H1 (cell line): ENCODE measurements around the gene STAC2. TPM values are rescaled to one million over a fixed set of nuclear protein-coding genes. Genes with fewer than 3 reads are reported as not detected.

Experiments used
- CTCF ChIA-PET: fragments of 300-600 bp; sonication (Branson Sonifier 250); formaldehyde crosslinking; loops from one replicate; lab custom pipeline; 2021; ENCODE audit not compliant: partially characterized antibody; lab: Charles Lee
- POLR2A ChIA-PET: fragments of 300-600 bp; sonication (Branson Sonifier 250); formaldehyde crosslinking; loops from one replicate; lab custom pipeline; 2021; ENCODE audit warnings: inconsistent platforms; ENCODE audit not compliant: partially characterized antibody; lab: Charles Lee
- DNase-seq, 2 experiments: peaks; one replicate each; pipeline versions ENCODE4 v3.0.0 to v3.0.0-alpha.2; 2010 to 2022; ENCODE audit warnings: low spot score in 2 of 2, low read depth in 1 of 2, mixed read lengths in 1 of 2
- FAIRE-seq: peaks from 2 replicates; lab custom pipeline; 2011; peaks lifted over from hg19 to GRCh38; lab: Jason Lieb, UNC
- H2AFZ ChIP-seq: 2 replicates; pipeline ENCODE4 v1.8.1; 2012; ENCODE audit warnings: low read length, inconsistent platforms
- H2AK5ac ChIP-seq: 2 replicates; pipeline ENCODE4 v1.6.1; 2013; ENCODE audit warnings: low read depth, low read length
- H2BK120ac ChIP-seq: replicated peaks from 2 replicates; pipeline ENCODE3; 2013; ENCODE audit warnings: low read depth, low read length, inconsistent platforms
- H2BK12ac ChIP-seq: 2 replicates; pipeline ENCODE4 v1.6.1; 2013; ENCODE audit warnings: low read depth, low read length
- H2BK15ac ChIP-seq: 2 replicates; pipeline ENCODE4 v1.6.1; 2013; ENCODE audit warnings: low read length
- H2BK20ac ChIP-seq: 2 replicates; pipeline ENCODE4 v1.6.1; 2013; ENCODE audit warnings: low read length
- H2BK5ac ChIP-seq: 2 replicates; pipeline ENCODE4 v1.6.1; 2013; ENCODE audit warnings: low read depth, low read length
- H3K14ac ChIP-seq: 2 replicates; pipeline ENCODE4 v1.6.1; 2013; ENCODE audit warnings: inconsistent platforms; ENCODE audit not compliant: insufficient read length
- H3K18ac ChIP-seq: 2 replicates; pipeline ENCODE4 v1.6.1; 2013; ENCODE audit warnings: low read length; ENCODE audit errors: extremely low read depth
- H3K23ac ChIP-seq: 2 replicates; pipeline ENCODE4 v1.6.1; 2013; ENCODE audit warnings: inconsistent platforms; ENCODE audit not compliant: insufficient read length
- H3K23me2 ChIP-seq: 2 replicates; pipeline ENCODE4 v1.6.1; 2013; ENCODE audit warnings: low read depth, low read length
- H3K27ac ChIP-seq: 2 replicates; pipeline ENCODE4 v1.6.1; 2011; ENCODE audit warnings: low read depth, low read length, inconsistent platforms
- H3K27me3 ChIP-seq, 4 experiments: replicated peaks in 1 of 4; 1 replicate in 1 of 4; 2 replicates in 3 of 4; pipeline versions ENCODE4 v1.6.1 to v1.8.1; 2011 to 2013; ENCODE audit warnings: low read length in 3 of 4, mild to moderate bottlenecking in 3 of 4, inconsistent platforms in 2 of 4, mixed read lengths in 2 of 4, moderate library complexity in 1 of 4; ENCODE audit not compliant: control insufficient read depth in 3 of 4, insufficient read depth in 3 of 4; ENCODE audit errors: extremely low read depth in 1 of 4
- H3K36me3 ChIP-seq, 4 experiments: 2 replicates each; pipeline versions ENCODE4 v1.6.1 to v1.8.1; 2011 to 2013; ENCODE audit warnings: mild to moderate bottlenecking in 4 of 4, low read length in 3 of 4, moderate library complexity in 2 of 4, control low read depth in 1 of 4, inconsistent platforms in 1 of 4; ENCODE audit not compliant: insufficient read depth in 4 of 4, control insufficient read depth in 2 of 4
- H3K4ac ChIP-seq: replicated peaks from 2 replicates; pipeline ENCODE3; 2013; ENCODE audit warnings: low read length, low read depth, mixed read lengths, inconsistent platforms; ENCODE audit not compliant: insufficient read length
- H3K4me1 ChIP-seq, 4 experiments: replicated peaks in 1 of 4; 1 replicate in 1 of 4; 2 replicates in 3 of 4; pipeline versions ENCODE4 v1.6.1 to v1.8.1; 2011 to 2013; ENCODE audit warnings: low read length in 3 of 4, inconsistent platforms in 2 of 4, mixed read lengths in 1 of 4; ENCODE audit not compliant: insufficient read depth in 4 of 4, control insufficient read depth in 3 of 4
- H3K4me2 ChIP-seq, 2 experiments: 2 replicates each; pipeline versions ENCODE4 v1.6.1 to v1.8.1; 2011 to 2013; ENCODE audit warnings: low read depth in 2 of 2, low read length in 2 of 2, control low read depth in 1 of 2, inconsistent platforms in 1 of 2, mild to moderate bottlenecking in 1 of 2; ENCODE audit not compliant: insufficient read depth in 1 of 2
- H3K4me3 ChIP-seq, 4 experiments: fragments of 200-600, 300-600 bp in 1 of 4; sonication (generic), shearing (Covaris generic), sonication (Bioruptor Twin) in 1 of 4; 2 replicates each; pipeline versions ENCODE4 v1.5.1 to v1.8.1; 2011 to 2016; ENCODE audit warnings: low read length in 4 of 4, low read depth in 3 of 4, control low read depth in 2 of 4, inconsistent platforms in 2 of 4, mild to moderate bottlenecking in 2 of 4, mixed read lengths in 1 of 4, moderate library complexity in 1 of 4; ENCODE audit not compliant: insufficient read depth in 2 of 4; ENCODE audit errors: extremely low read depth in 1 of 4
- H3K56ac ChIP-seq: replicated peaks from 2 replicates; pipeline ENCODE3; 2013; ENCODE audit warnings: low read depth, mild to moderate bottlenecking, mixed read lengths, low read length, inconsistent platforms; ENCODE audit not compliant: insufficient read length
- H3K79me1 ChIP-seq: 2 replicates; pipeline ENCODE4 v1.6.1; 2013; ENCODE audit warnings: low read depth, low read length, control low read depth
- H3K79me2 ChIP-seq, 2 experiments: 2 replicates each; pipeline versions ENCODE4 v1.6.1 to v1.8.1; 2012 to 2013; ENCODE audit warnings: low read length in 2 of 2, mild to moderate bottlenecking in 2 of 2, inconsistent platforms in 1 of 2; ENCODE audit not compliant: insufficient read depth in 2 of 2, control insufficient read depth in 1 of 2
- H3K9ac ChIP-seq, 4 experiments: replicated peaks in 1 of 4; 1 replicate in 1 of 4; 2 replicates in 3 of 4; pipeline versions ENCODE4 v1.6.1 to v1.8.1; 2011 to 2013; ENCODE audit warnings: low read depth in 3 of 4, low read length in 3 of 4, control low read depth in 2 of 4, mild to moderate bottlenecking in 2 of 4, moderate library complexity in 2 of 4, inconsistent platforms in 1 of 4; ENCODE audit errors: extremely low read depth in 1 of 4
- H3K9me3 ChIP-seq, 2 experiments: 2 replicates each; pipeline versions ENCODE4 v1.6.1 to v1.8.1; 2012 to 2013; ENCODE audit warnings: mild to moderate bottlenecking in 2 of 2, moderate library complexity in 2 of 2, control low read depth in 1 of 2, inconsistent platforms in 1 of 2, low read depth in 1 of 2, low read length in 1 of 2, mixed read lengths in 1 of 2; ENCODE audit not compliant: insufficient read depth in 2 of 2
- H4K20me1 ChIP-seq, 2 experiments: replicated peaks in 1 of 2; 2 replicates each; pipeline versions ENCODE3 to v1.8.1; 2011 to 2013; ENCODE audit warnings: inconsistent platforms in 2 of 2, low read length in 2 of 2, mild to moderate bottlenecking in 1 of 2; ENCODE audit not compliant: insufficient read depth in 2 of 2, control insufficient read depth in 1 of 2
- H4K5ac ChIP-seq: 2 replicates; pipeline ENCODE4 v1.6.1; 2013; ENCODE audit warnings: low read length, low read depth, mixed read lengths, inconsistent platforms; ENCODE audit not compliant: insufficient read length
- H4K8ac ChIP-seq: 2 replicates; pipeline ENCODE4 v1.8.0; 2013; ENCODE audit warnings: mild to moderate bottlenecking, moderate library complexity, low read length, inconsistent platforms; ENCODE audit not compliant: insufficient read depth; ENCODE audit errors: extremely low read depth
- H4K91ac ChIP-seq: replicated peaks from 2 replicates; pipeline ENCODE3; 2013; ENCODE audit warnings: low read length, mixed read lengths, inconsistent platforms; ENCODE audit not compliant: insufficient read length
- CHD1 ChIP-seq: IDR thresholded peaks from 2 replicates; pipeline ENCODE4 v1.6.1; 2012; ENCODE audit warnings: low read depth, low read length, improper control_type of control experiment
- CHD2 ChIP-seq: IDR thresholded peaks from 2 replicates; pipeline ENCODE4 v1.6.1; 2012; ENCODE audit warnings: low read length, improper control_type of control experiment
- GABPA ChIP-seq: IDR thresholded peaks from 2 replicates; pipeline ENCODE4 v1.6.1; 2011; ENCODE audit warnings: mild to moderate bottlenecking, low read length, moderate library complexity, borderline replicate concordance; ENCODE audit not compliant: insufficient read depth
- GTF2F1 ChIP-seq: IDR thresholded peaks from 2 replicates; pipeline ENCODE4 v1.6.1; 2012; ENCODE audit warnings: low read depth, low read length, improper control_type of control experiment, borderline replicate concordance
- JUN ChIP-seq: IDR thresholded peaks from 2 replicates; pipeline ENCODE4 v1.6.1; 2011; ENCODE audit warnings: low read depth, mild to moderate bottlenecking, improper control_type of control experiment, low read length
- POLR2AphosphoS5 ChIP-seq: IDR thresholded peaks from 2 replicates; pipeline ENCODE4 v1.6.1; 2011; ENCODE audit warnings: low read depth, low read length
- RAD21 ChIP-seq, 2 experiments: IDR thresholded peaks in 1 of 2; conservative IDR thresholded peaks in 1 of 2; 2 replicates each; pipeline ENCODE4 v1.6.1; 2011; ENCODE audit warnings: low read depth in 2 of 2, low read length in 2 of 2, improper control_type of control experiment in 1 of 2, inconsistent platforms in 1 of 2, mild to moderate bottlenecking in 1 of 2, moderate library complexity in 1 of 2
- SIX5 ChIP-seq: IDR thresholded peaks from 2 replicates; pipeline ENCODE4 v1.6.1; 2011; ENCODE audit warnings: mild to moderate bottlenecking, low read depth, low read length
- SP4 ChIP-seq: IDR thresholded peaks from 2 replicates; pipeline ENCODE4 v1.6.1; 2012; ENCODE audit warnings: low read length, inconsistent platforms
- SUZ12 ChIP-seq: fragments of 200-600 bp; sonication (generic); IDR thresholded peaks from 2 replicates; pipeline ENCODE4 v1.6.1; 2012; ENCODE audit warnings: mild to moderate bottlenecking, inconsistent platforms, low read length, moderate library complexity, mixed read lengths
- WGBS, 2 experiments: shearing (Covaris generic) in 1 of 2; methylation state at CpG; one replicate each; pipeline versions ENCODE4 v1.1.6 to v1.1.7; 2013 to 2015; ENCODE audit warnings: low lambda C conversion rate in 2 of 2, mixed read lengths in 2 of 2, inconsistent platforms in 1 of 2, low coverage in 1 of 2, missing lambda C conversion rate in 1 of 2; ENCODE audit not compliant: insufficient replicate concordance in 2 of 2, insufficient coverage in 1 of 2, insufficient read length in 1 of 2; ENCODE audit errors: extremely low coverage in 1 of 2, missing lambda C conversion rate in 1 of 2; 5-methylcytosine and 5-hydroxymethylcytosine counted together
- polyA plus RNA-seq, 7 experiments: library from polyadenylated mRNA; depleted of rRNA in 3 of 7; stranded (reverse) in 5 of 7; unstranded in 2 of 7; fragments of >200 nt in 5 of 7; fragments of 200-250 nt in 2 of 7; gene quantifications; 1 replicate in 5 of 7; 2 replicates in 1 of 7; 4 replicates in 1 of 7; pipeline versions ENCODE4 v1.2.1 to v1.2.3, GENCODE V29; 2011 to 2013; ENCODE audit warnings: missing spikeins in 2 of 7, mixed read lengths in 2 of 7
- total RNA-seq: library from RNA; stranded (reverse); fragmentation: NEBNext Ultra II Directional; extraction: Animal tissue kit (Norgen Biotek cat#: 25700); gene quantifications from 2 replicates; pipeline ENCODE4 v1.2.1, GENCODE V29; 2021

Gene STAC2
- total and polyA plus RNA-seq, 2 of the 8 experiments (the other 6 are each of a cell fraction or from before 2014, with no cell fraction given), result 1.5 to 6.0 TPM

- H3K14ac ChIP-seq, result no peak overlapping the region
- FAIRE-seq, result no peak
- TF ChIP-seq CHD2 (no peak), GABPA (no peak), JUN (no peak), SP4 (no peak), SUZ12 (no peak), RAD21 (IDR thresholded peaks at IDR 0.05 in 1 of 2, conservative IDR thresholded peaks at IDR 0.05 in 1 of 2; ENCODE audit: low read depth in 2 of 2, low read length in 2 of 2) (no peak), CHD1 (no peak), POLR2AphosphoS5 (no peak), SIX5 (no peak), GTF2F1 (no peak)
These were observed 52.0 kb downstream of the STAC2 start for GRCh38 chr17:39173526-39174274.

More at GRCh38 chr17:39173526-39174274, 52.0 kb downstream of the STAC2 start:
- Histone ChIP-seq H2AK5ac (0 out of 2 replicates have a peak overlapping the region, but pooled peaks have one; percentile 65), H4K20me1 (peaks cover 0 to 5% of the 10 kb centered on the region in 2 experiments), H3K9ac (no peak overlapping the region), H3K23me2 (no peaks in the 10 kb centered on the region; the same call in 1 of the 2 replicates), H2BK15ac (peak overlapping the region; percentile 81; the same call in 1 of the 2 replicates), H4K5ac (no peak overlapping the region), H3K79me2 (no peaks in the 10 kb centered on the region), H2BK20ac (0 out of 2 replicates have a peak overlapping the region, but pooled peaks have one; percentile 3), H2BK12ac (peak overlapping the region; percentile 60; the same call in 1 of the 2 replicates), H3K79me1 (no peaks in the 10 kb centered on the region), H3K4ac (no peak overlapping the region), H3K9me3 (no peaks in the 10 kb centered on the region), H2BK120ac (no peak overlapping the region), H3K18ac (no peak overlapping the region), H3K56ac (no peak overlapping the region), H2BK5ac (no peak overlapping the region), H3K4me1 (peaks cover 0 to 14% (median 10%) of the 10 kb centered on the region in 4 experiments; a peak in 6 of 7 replicates), H3K36me3 (peaks cover 0 to 15% (median 5%) of the 10 kb centered on the region in 4 experiments; a peak in 4 of 8 replicates), H2AFZ (no peak overlapping the region), H4K8ac (no peak overlapping the region), H3K23ac (no peak overlapping the region), H3K4me3 (no peak overlapping the region), H4K91ac (no peak overlapping the region), H3K27ac (no peak overlapping the region), H3K27me3 (no peaks in the 10 kb centered on the region; a peak in 2 of 7 replicates), H3K4me2 (no peak overlapping the region)
- ChIA-PET CTCF (interaction anchor here (0.7 to 7.8 kb wide), 31 partner anchors 10 to 474 kb away, joined by 3 to 151 read pairs (median 5); partner anchors contain the start of genes ARL5C, FBXO47, LASP1NB and PLXDC1), POLR2A (interaction anchor here (0.5 to 3.9 kb wide), 14 partner anchors 9 to 227 kb away, joined by 3 to 35 read pairs (median 6); partner anchors contain the start of genes ARL5C, FBXL20 and RPL19)
- no peak for DNase-seq
- WGBS, 2 experiments, result 82% methylated on average over 10 of the region's 10 CpGs; no CpG with 5 or more reads in 1 of the 2 experiments
